HL-60 (cell line): ENCODE results near the gene PSMB5.

Experiments used
- DNase-seq, 2 experiments: peaks; one replicate each; pipeline ENCODE4 v3.0.0-alpha.2; 2010 to 2020; ENCODE audit warnings: low read depth in 1 of 2, low spot score in 1 of 2
- H3K27ac ChIP-seq: fragments of 250-450 bp; sonication (Bioruptor Pico); replicated peaks from 2 replicates; pipeline ENCODE4 v1.5.1; 2020; ENCODE audit warnings: mild to moderate bottlenecking, moderate library complexity
- H3K27me3 ChIP-seq: fragments of 250-450 bp; sonication (Bioruptor Pico); 2 replicates; pipeline ENCODE4 v1.5.1; 2021; ENCODE audit warnings: mild to moderate bottlenecking, moderate library complexity; ENCODE audit not compliant: insufficient read depth, poor library complexity, severe bottlenecking
- H3K4me3 ChIP-seq: replicated peaks from 2 replicates; pipeline ENCODE4 v1.5.1; 2011; ENCODE audit warnings: mild to moderate bottlenecking, control low read depth, low read length; ENCODE audit not compliant: insufficient read depth
- CTCF ChIP-seq: IDR thresholded peaks from one replicate; pipeline ENCODE4 v1.5.1; 2011; ENCODE audit warnings: low read length, control low read depth, inconsistent platforms; ENCODE audit not compliant: insufficient read depth
- GABPA ChIP-seq: IDR thresholded peaks from 2 replicates; pipeline ENCODE4 v1.6.1; 2012; ENCODE audit warnings: low read depth
- POLR2AphosphoS5 ChIP-seq: IDR thresholded peaks from 2 replicates; pipeline ENCODE4 v1.6.1; 2012; ENCODE audit warnings: low read depth
- REST ChIP-seq: IDR thresholded peaks from 2 replicates; pipeline ENCODE4 v1.6.1; 2012; ENCODE audit warnings: low read depth; ENCODE audit not compliant: insufficient replicate concordance
- SPI1 ChIP-seq: IDR thresholded peaks from 2 replicates; pipeline ENCODE4 v1.6.1; 2012; ENCODE audit warnings: low read depth, mild to moderate bottlenecking, borderline replicate concordance

Gene PSMB5

GRCh38 chr14:23056145-23056955 is 21.6 kb upstream of the PSMB5 start:
- H3K27ac ChIP-seq, result no peak overlapping the region

GRCh38 chr14:23055621-23056144 is 21.0 kb upstream of the PSMB5 start:
- no peak for DNase-seq
- Histone ChIP-seq H3K4me3 (no peak overlapping the region), H3K27ac (no peak overlapping the region), H3K27me3 (no peaks in the 10 kb centered on the region)
- TF ChIP-seq GABPA (no peak), POLR2AphosphoS5 (no peak), REST (no peak), CTCF (no peak), SPI1 (no peak)

More at GRCh38 chr14:23056145-23056955, 21.6 kb upstream of the PSMB5 start:
- peak; percentile 87 for TF ChIP-seq CTCF
- no peak for TF ChIP-seq REST
- TF ChIP-seq SPI1, result no peak
- TF ChIP-seq POLR2AphosphoS5, result peak; percentile 21; the same call in 1 of the 2 replicates
- H3K27me3 ChIP-seq, result no peaks in the 10 kb centered on the region
- peak overlapping the region; percentile 63 for H3K4me3 ChIP-seq
- peak; percentile 54 to 80 for DNase-seq

- H3K27ac ChIP-seq, result no peak overlapping the region
These were observed 20.4 kb upstream of the PSMB5 start for GRCh38 chr14:23055147-23055550.

More at GRCh38 chr14:23055147-23055550, 20.4 kb upstream of the PSMB5 start:
- DNase-seq, result no peak
- Histone ChIP-seq H3K4me3 (no peak overlapping the region), H3K27me3 (no peaks in the 10 kb centered on the region)
- TF ChIP-seq REST, result no peak
- no peak for TF ChIP-seq SPI1
- TF ChIP-seq POLR2AphosphoS5, result no peak
- no peak for TF ChIP-seq CTCF
- no peak for TF ChIP-seq GABPA
